Measurements from ENCODE around the gene ATG5. TPM values are rescaled to one million over a fixed set of nuclear protein-coding genes. Genes with fewer than 3 reads are reported as not detected.

ATG5 gene
- polyA plus RNA-seq, 3 donors: 15.0 to 31.4 (median 29.9) TPM

DNA sequence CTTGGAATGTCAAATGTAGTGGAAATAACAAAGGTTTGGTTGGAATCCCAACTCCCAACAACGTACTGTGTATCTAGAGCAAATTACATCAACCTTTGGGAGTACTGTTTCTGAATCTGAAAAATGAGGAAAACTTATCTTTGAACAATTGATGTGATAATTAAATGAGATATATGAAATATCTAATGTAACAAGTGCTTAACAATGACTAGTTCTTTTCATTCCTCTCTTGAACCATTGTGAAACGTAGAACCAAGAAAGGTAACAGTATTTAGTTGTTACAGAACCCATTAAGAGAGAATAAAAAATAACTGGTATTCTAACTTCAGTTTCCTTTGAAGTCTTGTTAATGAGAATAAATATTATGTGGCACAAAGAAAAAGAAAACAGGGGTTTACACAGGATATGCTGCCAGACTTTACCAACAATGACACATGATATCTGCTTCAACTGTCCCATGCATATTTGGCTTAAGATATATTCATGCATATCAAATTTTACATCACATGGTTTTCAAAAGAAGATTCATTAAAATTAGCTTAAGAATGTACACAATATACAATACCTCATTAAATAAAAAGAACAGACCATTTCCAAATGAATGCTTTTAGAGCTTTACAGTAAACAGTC is 111.8 kb downstream of the ATG5 start:
- no peaks in the 10 kb centered on the region for H4K20me1 ChIP-seq (ENCODE audit: insufficient read depth, low read length)
- peaks cover 0 to 2% of the 10 kb centered on the region in 2 donors for H3K4me1 ChIP-seq (ENCODE audit: control insufficient read depth in 1 of 2, insufficient read depth in 2 of 2, low read length in 2 of 2)
- no peak overlapping the region for H3K27ac Mint-ChIP-seq

GRCh38 chr6:106212576-106212975 is 113.0 kb downstream of the ATG5 start:
- Mint-ChIP-seq H3K27ac (no peak overlapping the region), H3K4me1 (peaks cover 13% of the 10 kb centered on the region)

More for the DNA sequence above, 111.8 kb downstream of the ATG5 start:
- Mint-ChIP-seq H3K4me1 (peaks cover 13% of the 10 kb centered on the region), H3K27me3 (ENCODE audit: low read depth in 3 of 3) (peaks cover 0 to 2% (median 0%) of the 10 kb centered on the region in 3 donors), H3K9me3 (peaks cover 0 to 2% (median 0%) of the 10 kb centered on the region in 7 donors), H3K4me3 (no peak overlapping the region), H3K36me3 (peaks cover 12 to 19% of the 10 kb centered on the region in 2 donors)
- Histone ChIP-seq H2AFZ (ENCODE audit: insufficient read depth, low read depth, low read length, poor library complexity, severe bottlenecking) (no peak overlapping the region), H3K9ac (ENCODE audit: insufficient read depth, low read length, poor library complexity, severe bottlenecking) (no peak overlapping the region), H3K36me3 (replicated peaks in 1 of 2; ENCODE audit: control insufficient read depth in 1 of 2, insufficient read depth in 2 of 2, low read length in 2 of 2) (no peaks in the 10 kb centered on the region), H3K79me2 (ENCODE audit: insufficient read depth, low read length) (peaks cover 11% of the 10 kb centered on the region), H3K4me3 (replicated peaks in 1 of 3; ENCODE audit: low read depth in 2 of 3, low read length in 3 of 3) (no peak overlapping the region), H3K27me3 (ENCODE audit: control insufficient read depth in 2 of 2, insufficient read depth in 2 of 2, low read length in 2 of 2) (no peaks in the 10 kb centered on the region), H3K4me2 (replicated peaks; ENCODE audit: extremely low read depth, low read length, poor library complexity, severe bottlenecking) (no peak overlapping the region), H3K9me3 (replicated peaks in 1 of 2; ENCODE audit: control insufficient read depth in 1 of 2, insufficient read depth in 1 of 2, low read length in 2 of 2) (no peaks in the 10 kb centered on the region), H3K27ac (ENCODE audit: low read depth in 1 of 2, low read length in 2 of 2) (no peak overlapping the region)
- intact Hi-C loops (cut with micrococcal nuclease): loop anchor here in 1 of 2 donors (10.0 kb wide), 1 partner anchor 219 kb away; no protein-coding TSS in a partner anchor
- no peak for TF ChIP-seq CTCF (IDR thresholded peaks at IDR 0.05)
- no peak for DNase-seq
- no CpG with 5 or more reads among the region's 2 CpGs for WGBS (ENCODE audit: insufficient coverage)

More at GRCh38 chr6:106212576-106212975, 113.0 kb downstream of the ATG5 start:
- peaks cover 0 to 2% (median 0%) of the 10 kb centered on the region in 7 donors for H3K9me3 Mint-ChIP-seq
- no peak for TF ChIP-seq CTCF (IDR thresholded peaks at IDR 0.05)
- no peak overlapping the region for H2AFZ ChIP-seq (ENCODE audit: insufficient read depth, low read depth, low read length, poor library complexity, severe bottlenecking)
- peaks cover 13 to 22% of the 10 kb centered on the region in 2 donors for H3K36me3 Mint-ChIP-seq
- H3K36me3 ChIP-seq (replicated peaks in 1 of 2; ENCODE audit: control insufficient read depth in 1 of 2, insufficient read depth in 2 of 2, low read length in 2 of 2): peaks cover 0 to 3% of the 10 kb centered on the region in 2 donors
- 100% methylated on average over 3 of the region's 5 CpGs for WGBS (ENCODE audit: insufficient coverage)
- no peak overlapping the region for H3K27ac ChIP-seq (ENCODE audit: low read depth in 1 of 2, low read length in 2 of 2)
- H3K4me3 Mint-ChIP-seq: no peak overlapping the region
- H3K27me3 ChIP-seq (ENCODE audit: control insufficient read depth in 2 of 2, insufficient read depth in 2 of 2, low read length in 2 of 2): no peaks in the 10 kb centered on the region
- intact Hi-C loops (cut with micrococcal nuclease): loop anchor here in 1 of 2 donors (10.0 kb wide), 1 partner anchor 218 kb away; no protein-coding TSS in a partner anchor
- peaks cover 0 to 2% (median 0%) of the 10 kb centered on the region in 3 donors for H3K27me3 Mint-ChIP-seq (ENCODE audit: low read depth in 3 of 3)
- H3K4me3 ChIP-seq (replicated peaks in 1 of 3; ENCODE audit: low read depth in 2 of 3, low read length in 3 of 3): no peak overlapping the region
- H3K4me2 ChIP-seq (replicated peaks; ENCODE audit: extremely low read depth, low read length, poor library complexity, severe bottlenecking): no peak overlapping the region
- H4K20me1 ChIP-seq (ENCODE audit: insufficient read depth, low read length): no peaks in the 10 kb centered on the region
- H3K9me3 ChIP-seq (replicated peaks in 1 of 2; ENCODE audit: control insufficient read depth in 1 of 2, insufficient read depth in 1 of 2, low read length in 2 of 2): no peaks in the 10 kb centered on the region
- no peak overlapping the region for H3K9ac ChIP-seq (ENCODE audit: insufficient read depth, low read length, poor library complexity, severe bottlenecking)
- H3K79me2 ChIP-seq (ENCODE audit: insufficient read depth, low read length): peaks cover 11% of the 10 kb centered on the region
- H3K4me1 ChIP-seq (ENCODE audit: control insufficient read depth in 1 of 2, insufficient read depth in 2 of 2, low read length in 2 of 2): peaks cover 0 to 2% of the 10 kb centered on the region in 2 donors
- DNase-seq: no peak

All from CD14-positive monocyte (primary cell).